GM12874 (cell line): ENCODE data around the gene AMBN.

Source experiments
- TF ChIP-seq, protein P1 (sequence below): IDR thresholded peaks from 2 replicates; pipeline ENCODE4 v1.5.1; 2011; ENCODE audit warnings: low read depth, mild to moderate bottlenecking, control low read depth, low read length, moderate library complexity; ENCODE audit not compliant: insufficient read depth

AMBN gene

DNA sequence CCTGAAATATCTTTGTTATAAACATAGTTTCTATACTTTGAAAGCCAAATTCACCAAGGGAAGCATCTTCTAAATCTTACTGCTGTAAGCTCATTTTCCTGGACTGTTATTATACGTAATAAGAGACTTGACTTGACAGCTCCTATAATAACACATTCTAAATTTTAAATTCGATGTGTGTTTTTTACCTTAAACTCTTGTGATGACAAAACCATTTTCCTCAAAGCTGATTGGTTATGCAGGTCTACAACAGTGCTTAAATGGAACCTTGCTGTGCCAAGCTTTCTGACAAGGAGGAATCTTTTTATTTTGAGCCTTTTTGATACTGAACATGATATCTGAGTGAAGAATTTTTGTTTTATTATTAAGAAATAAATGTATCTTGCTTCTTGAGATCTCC is 36.4 kb downstream of the AMBN start, which contains the start of gene ENAM:
Gene ENAM (plus strand): TSS at position 301 of the 400 bp plus-strand sequence. CDS start 757 bp downstream, outside the sequence.
- TF ChIP-seq, protein P1, sequence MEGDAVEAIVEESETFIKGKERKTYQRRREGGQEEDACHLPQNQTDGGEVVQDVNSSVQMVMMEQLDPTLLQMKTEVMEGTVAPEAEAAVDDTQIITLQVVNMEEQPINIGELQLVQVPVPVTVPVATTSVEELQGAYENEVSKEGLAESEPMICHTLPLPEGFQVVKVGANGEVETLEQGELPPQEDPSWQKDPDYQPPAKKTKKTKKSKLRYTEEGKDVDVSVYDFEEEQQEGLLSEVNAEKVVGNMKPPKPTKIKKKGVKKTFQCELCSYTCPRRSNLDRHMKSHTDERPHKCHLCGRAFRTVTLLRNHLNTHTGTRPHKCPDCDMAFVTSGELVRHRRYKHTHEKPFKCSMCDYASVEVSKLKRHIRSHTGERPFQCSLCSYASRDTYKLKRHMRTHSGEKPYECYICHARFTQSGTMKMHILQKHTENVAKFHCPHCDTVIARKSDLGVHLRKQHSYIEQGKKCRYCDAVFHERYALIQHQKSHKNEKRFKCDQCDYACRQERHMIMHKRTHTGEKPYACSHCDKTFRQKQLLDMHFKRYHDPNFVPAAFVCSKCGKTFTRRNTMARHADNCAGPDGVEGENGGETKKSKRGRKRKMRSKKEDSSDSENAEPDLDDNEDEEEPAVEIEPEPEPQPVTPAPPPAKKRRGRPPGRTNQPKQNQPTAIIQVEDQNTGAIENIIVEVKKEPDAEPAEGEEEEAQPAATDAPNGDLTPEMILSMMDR, result no peak

DNA sequence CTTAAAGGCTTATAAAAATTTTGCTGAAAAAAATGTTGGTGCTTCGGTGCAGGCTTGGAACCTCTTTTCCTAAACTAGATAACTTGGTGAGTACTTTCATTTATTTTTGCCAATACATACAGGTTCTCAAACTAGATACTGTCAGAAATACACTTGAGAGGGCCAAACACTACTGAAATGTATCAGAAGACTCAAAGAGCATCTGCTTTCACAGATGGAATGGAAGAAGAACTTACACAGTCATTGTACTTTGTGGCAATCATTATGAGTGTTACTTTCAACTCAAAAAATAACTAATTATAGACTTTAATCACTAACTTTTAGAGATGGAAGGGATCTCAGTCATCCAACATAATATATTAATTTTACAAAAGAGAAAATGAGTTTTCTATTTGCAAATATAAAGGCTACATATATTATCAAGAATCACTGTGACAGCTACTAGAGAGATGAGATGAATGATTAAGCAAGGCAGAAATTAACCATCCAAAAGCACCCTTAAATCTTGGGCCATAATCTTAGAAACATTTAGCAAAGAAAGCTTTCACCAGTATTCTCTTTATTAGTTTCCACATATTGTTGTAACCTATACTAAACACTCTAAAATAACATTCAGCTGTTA is 37.5 kb downstream of the AMBN start:
- TF ChIP-seq, protein P1, result no peak

DNA sequence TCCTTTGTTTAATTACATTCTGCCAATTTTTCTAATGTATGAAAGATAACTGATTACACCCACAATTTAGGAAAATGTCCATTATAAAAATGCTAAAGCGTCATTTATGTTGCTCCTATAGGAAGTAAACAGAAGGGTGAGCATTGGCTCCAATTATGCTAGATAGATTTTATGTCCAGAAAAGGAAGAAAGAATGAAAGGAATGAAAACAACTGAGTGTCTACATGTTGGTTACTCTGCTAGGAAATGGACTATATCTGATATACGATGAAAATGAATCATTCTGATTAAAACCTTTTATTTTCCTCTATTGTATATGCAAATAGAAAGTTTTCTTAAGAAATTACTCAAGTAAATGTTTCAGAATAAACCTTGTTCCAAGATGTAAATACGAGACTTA is 38.1 kb downstream of the AMBN start:
- TF ChIP-seq, protein P1, result no peak

DNA sequence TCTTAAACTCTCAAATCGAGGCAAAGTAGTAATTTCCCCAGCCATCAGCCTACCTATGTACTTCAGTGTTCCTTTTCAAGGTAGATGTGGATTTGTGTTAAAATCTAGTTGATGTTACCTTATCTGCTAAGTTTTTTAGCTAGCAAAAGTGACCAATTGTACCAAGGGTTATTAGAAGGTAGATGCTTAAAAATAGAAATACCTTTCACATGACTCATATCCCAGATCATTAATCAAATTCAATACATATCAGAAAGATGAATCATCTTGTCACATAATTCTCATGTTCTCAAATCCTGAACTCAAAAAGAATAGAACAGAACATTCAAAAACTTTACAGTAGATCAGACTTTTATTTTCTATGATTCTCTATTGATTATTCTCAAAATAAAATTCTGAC is 40.0 kb downstream of the AMBN start:
- TF ChIP-seq, protein P1, result no peak

DNA sequence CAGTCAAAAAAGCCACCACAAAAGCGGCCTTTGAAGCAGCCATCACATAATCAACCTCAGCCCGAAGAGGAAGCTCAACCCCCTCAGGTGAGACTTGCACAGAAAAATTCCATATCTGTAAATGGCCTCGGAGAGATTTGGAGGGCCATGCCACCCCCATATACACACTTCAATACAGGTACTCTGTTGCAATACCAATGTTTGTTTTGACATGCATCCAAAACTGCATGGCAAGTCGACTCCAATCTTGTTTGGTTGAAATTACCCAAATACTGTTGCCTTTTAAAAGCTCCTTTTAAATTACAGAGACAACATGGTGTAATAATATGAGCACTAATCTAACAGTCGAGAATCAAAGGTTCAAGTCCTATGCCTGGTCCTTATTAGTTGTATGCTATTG is 42.4 kb downstream of the AMBN start:
- TF ChIP-seq, protein P1, result no peak

DNA sequence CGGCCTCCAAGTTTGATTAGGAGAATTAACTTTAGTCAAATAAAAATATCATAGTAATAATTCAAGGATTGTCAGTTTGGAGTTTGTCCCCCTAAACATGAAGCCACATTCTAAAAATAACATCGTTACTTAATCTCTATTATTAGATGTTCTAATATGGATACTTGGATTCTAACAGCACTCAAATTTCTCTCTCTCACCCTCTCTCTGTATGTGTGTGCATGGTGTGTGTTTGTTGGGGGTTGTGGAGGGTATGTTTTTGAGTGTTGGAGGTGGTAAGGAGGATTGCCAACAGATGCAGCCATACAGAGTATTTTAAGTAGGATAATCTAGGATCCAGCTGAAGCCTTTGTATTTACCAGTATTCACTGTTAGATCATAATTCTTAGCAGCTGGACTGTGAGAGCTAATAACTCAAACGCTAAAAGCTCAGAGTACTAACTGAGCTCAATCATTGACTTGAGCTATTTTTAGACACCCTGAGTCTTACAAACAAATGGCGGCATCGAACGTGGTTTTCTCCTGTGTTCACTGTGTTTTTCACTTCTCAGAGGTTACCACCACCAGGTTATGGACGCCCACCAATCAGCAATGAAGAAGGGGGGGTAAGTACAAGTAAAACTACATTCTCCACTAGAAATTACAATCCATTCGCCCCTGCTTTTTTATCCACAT is 45.3 kb downstream of the AMBN start:
- TF ChIP-seq, protein P1, result no peak

DNA sequence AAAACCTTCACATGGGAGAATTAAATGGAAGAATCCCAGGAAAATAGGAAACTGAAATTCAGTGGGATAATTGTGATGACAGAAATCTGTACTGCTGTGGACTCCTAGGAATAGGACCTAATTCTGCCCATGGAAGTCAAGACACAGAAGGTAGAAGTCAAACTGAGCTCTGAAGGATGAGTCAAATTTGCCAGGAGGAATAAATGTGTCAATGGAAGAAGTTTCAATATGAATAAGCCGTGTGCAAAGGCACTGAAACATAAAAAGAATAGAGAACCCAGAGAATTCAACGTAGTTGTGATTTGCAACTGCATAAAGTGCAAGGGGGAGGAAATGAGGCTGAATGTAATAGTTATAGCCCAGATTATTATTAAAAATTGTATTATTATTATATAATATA is 48.1 kb downstream of the AMBN start:
- TF ChIP-seq, protein P1, result no peak
